DMS153 treated with DMSO at 0.1 percent for 48 hours (cell line): ENCODE data around the gene SCAMP1.
"Not testable (repeated sequence)": the region's sequence is repeated elsewhere in the genome, so short reads cannot be mapped to it uniquely, and the experiment has no call there.

Experiments used
- DNase-seq: peaks from one replicate; lab custom pipeline; 2025; ENCODE audit not compliant: unreplicated experiment; lab: John Stamatoyannopoulos, UW

Gene SCAMP1

GRCh38 chr5:78360924-78361630 is 660 bp downstream of the SCAMP1 start:
- peak; percentile 18 for DNase-seq

- DNase-seq: no peak
Observed at GRCh38 chr5:78361631-78361993, 1.2 kb downstream of the SCAMP1 start.

- no peak for DNase-seq
Observed at GRCh38 chr5:78362220-78362619, 1.8 kb downstream of the SCAMP1 start.

GRCh38 chr5:78364005-78364404 is 3.6 kb downstream of the SCAMP1 start:
- DNase-seq: no peak

- DNase-seq: no peak
Observed at GRCh38 chr5:78367318-78367991, 7.0 kb downstream of the SCAMP1 start.

GRCh38 chr5:78369680-78370079 is 9.3 kb downstream of the SCAMP1 start:
- no peak for DNase-seq

GRCh38 chr5:78373231-78373630 is 12.8 kb downstream of the SCAMP1 start:
- DNase-seq: no peak

GRCh38 chr5:78376315-78376714 is 15.9 kb downstream of the SCAMP1 start:
- DNase-seq: no peak

- DNase-seq: no peak
Observed at GRCh38 chr5:78377056-78377717, 16.8 kb downstream of the SCAMP1 start.

GRCh38 chr5:78377718-78378105 is 17.3 kb downstream of the SCAMP1 start:
- DNase-seq: no peak

- DNase-seq: no peak
Observed at GRCh38 chr5:78387468-78388153, 27.2 kb downstream of the SCAMP1 start.

- DNase-seq: not testable (repeated sequence)
Observed at GRCh38 chr5:78391357-78391756, 30.9 kb downstream of the SCAMP1 start.

- no peak for DNase-seq
Observed at GRCh38 chr5:78397831-78398230, 37.4 kb downstream of the SCAMP1 start.

- no peak for DNase-seq
Observed at GRCh38 chr5:78399116-78399515, 38.7 kb downstream of the SCAMP1 start.

- DNase-seq: no peak
Observed at GRCh38 chr5:78404682-78405293, 44.4 kb downstream of the SCAMP1 start.

GRCh38 chr5:78405829-78406750 is 45.7 kb downstream of the SCAMP1 start:
- DNase-seq: no peak

GRCh38 chr5:78407458-78407857 is 47.0 kb downstream of the SCAMP1 start:
- no peak for DNase-seq

GRCh38 chr5:78411586-78411985 is 51.2 kb downstream of the SCAMP1 start:
- DNase-seq: no peak

GRCh38 chr5:78416677-78417425 is 56.4 kb downstream of the SCAMP1 start:
- no peak for DNase-seq
